Activated CD4-positive, alpha-beta T cell treated with anti-CD3 and anti-CD28 coated beads, Interleukin-2, amount 10 ng/mL, durations not matched to agents 7 days and 5 days (primary cell): ENCODE measurements around the gene MXD3. TPM values are rescaled to one million over a fixed set of nuclear protein-coding genes. Genes with fewer than 3 reads are reported as not detected.
"Not testable (repeated sequence)": the region's sequence is repeated elsewhere in the genome, so short reads cannot be mapped to it uniquely, and the experiment has no call there.

Experiments used
- CTCF ChIA-PET: fragments of 350-600 bp; sonication (Branson Sonifier 250); formaldehyde crosslinking; loops from one replicate; lab custom pipeline; 2021; ENCODE audit warnings: antibody characterized with exemption; lab: Charles Lee
- POLR2A ChIA-PET: fragments of 350-600 bp; sonication (Branson Sonifier 250); formaldehyde crosslinking; loops from one replicate; lab custom pipeline; 2021; ENCODE audit warnings: antibody characterized with exemption; lab: Charles Lee
- DNase-seq: peaks from one replicate; pipeline ENCODE4 v3.0.0-alpha.2; 2020
- H3K27ac Mint-ChIP-seq: one replicate; pipeline ENCODE4 v1.8.0; 2021; ENCODE audit warnings: mild to moderate bottlenecking, moderate library complexity, mixed read lengths
- H3K27me3 Mint-ChIP-seq: one replicate; pipeline ENCODE4 v1.8.0; 2021; ENCODE audit warnings: mixed read lengths
- H3K36me3 Mint-ChIP-seq: one replicate; pipeline ENCODE4 v1.8.0; 2021; ENCODE audit warnings: low read depth, mixed read lengths
- H3K4me1 Mint-ChIP-seq: one replicate; pipeline ENCODE4 v1.8.0; 2021; ENCODE audit warnings: mixed read lengths
- H3K4me3 Mint-ChIP-seq: one replicate; pipeline ENCODE4 v1.8.0; 2021; ENCODE audit warnings: mild to moderate bottlenecking, moderate library complexity, mixed read lengths
- H3K9me3 Mint-ChIP-seq: one replicate; pipeline ENCODE4 v1.8.0; 2021; ENCODE audit warnings: mixed read lengths
- total RNA-seq, 2 experiments: library from RNA; stranded (reverse); gene quantifications; one replicate each; pipeline ENCODE4 v1.2.3, GENCODE V29; 2021

MXD3 gene
- total RNA-seq, 2 experiments from 2014 or later = 107 to 109 TPM

GRCh38 chr5:177269232-177269895 lies 42.3 kb downstream of the MXD3 start:
- Mint-ChIP-seq H3K27ac (no peak overlapping the region), H3K4me3 (no peak overlapping the region), H3K27me3 (no peaks in the 10 kb centered on the region), H3K4me1 (peaks cover 2% of the 10 kb centered on the region), H3K36me3 (peaks cover 45% of the 10 kb centered on the region), H3K9me3 (no peaks in the 10 kb centered on the region)
- ChIA-PET POLR2A (no interaction called here), CTCF (no interaction called here)
- DNase-seq = no peak

GRCh38 chr5:177265395-177265794 lies 46.3 kb downstream of the MXD3 start:
- Mint-ChIP-seq H3K27ac (no peak overlapping the region), H3K36me3 (peaks cover 46% of the 10 kb centered on the region), H3K4me1 (peaks cover 4% of the 10 kb centered on the region), H3K9me3 (no peaks in the 10 kb centered on the region), H3K4me3 (no peak overlapping the region), H3K27me3 (no peaks in the 10 kb centered on the region)
- DNase-seq = no peak
- POLR2A ChIA-PET = no interaction called here
- CTCF ChIA-PET = no interaction called here

GRCh38 chr5:177264178-177264577 lies 47.5 kb downstream of the MXD3 start:
- H3K27me3 Mint-ChIP-seq = no peaks in the 10 kb centered on the region
- CTCF ChIA-PET = interaction anchor here (1.2 to 1.4 kb wide), 2 partner anchors 98 to 150 kb away, joined by 3 to 4 read pairs; no protein-coding TSS in a partner anchor
- H3K9me3 Mint-ChIP-seq = no peaks in the 10 kb centered on the region
- H3K4me1 Mint-ChIP-seq = peaks cover 4% of the 10 kb centered on the region
- peaks cover 41% of the 10 kb centered on the region for H3K36me3 Mint-ChIP-seq
- no peak overlapping the region for H3K4me3 Mint-ChIP-seq
- DNase-seq = no peak
- POLR2A ChIA-PET = no interaction called here
- no peak overlapping the region for H3K27ac Mint-ChIP-seq

GRCh38 chr5:177261510-177261909 lies 50.2 kb downstream of the MXD3 start:
- no peak for DNase-seq
- Mint-ChIP-seq H3K27ac (no peak overlapping the region), H3K27me3 (no peaks in the 10 kb centered on the region), H3K9me3 (no peaks in the 10 kb centered on the region), H3K36me3 (peaks cover 52% of the 10 kb centered on the region), H3K4me3 (no peak overlapping the region), H3K4me1 (peaks cover 6% of the 10 kb centered on the region)
- POLR2A ChIA-PET = interaction anchor here (0.6 kb wide), 1 partner anchor 15 kb away, joined by 3 read pairs; no protein-coding TSS in a partner anchor
- CTCF ChIA-PET = no interaction called here

DNA sequence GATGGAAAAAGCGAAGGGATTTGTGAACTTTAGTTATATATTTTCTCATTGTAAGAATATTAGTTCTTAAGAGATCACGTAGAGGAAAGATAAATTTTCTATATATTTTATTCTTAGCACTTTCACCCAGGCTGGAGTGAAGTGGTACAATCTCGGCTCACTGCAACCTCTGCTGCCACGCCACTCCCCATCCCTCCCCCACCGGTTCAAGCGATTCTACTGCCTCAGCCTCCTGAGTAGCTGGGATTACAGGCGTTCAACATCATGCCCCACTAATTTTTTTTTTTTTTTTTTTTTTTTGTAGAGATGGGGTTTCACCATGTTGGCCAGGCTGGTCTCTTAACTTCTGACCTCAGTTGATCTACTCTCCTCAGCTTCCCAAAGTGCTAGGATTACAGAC lies 50.7 kb downstream of the MXD3 start:
- Mint-ChIP-seq H3K4me1 (peaks cover 9% of the 10 kb centered on the region), H3K4me3 (no peak overlapping the region), H3K27ac (no peak overlapping the region), H3K27me3 (no peaks in the 10 kb centered on the region), H3K36me3 (peaks cover 50% of the 10 kb centered on the region), H3K9me3 (no peaks in the 10 kb centered on the region)
- DNase-seq = no peak
- ChIA-PET CTCF (interaction anchor here (0.6 kb wide), 1 partner anchor 141 kb away, joined by 3 read pairs; no protein-coding TSS in a partner anchor), POLR2A (interaction anchor here (0.6 kb wide), 1 partner anchor 16 kb away, joined by 3 read pairs; no protein-coding TSS in a partner anchor)

DNA sequence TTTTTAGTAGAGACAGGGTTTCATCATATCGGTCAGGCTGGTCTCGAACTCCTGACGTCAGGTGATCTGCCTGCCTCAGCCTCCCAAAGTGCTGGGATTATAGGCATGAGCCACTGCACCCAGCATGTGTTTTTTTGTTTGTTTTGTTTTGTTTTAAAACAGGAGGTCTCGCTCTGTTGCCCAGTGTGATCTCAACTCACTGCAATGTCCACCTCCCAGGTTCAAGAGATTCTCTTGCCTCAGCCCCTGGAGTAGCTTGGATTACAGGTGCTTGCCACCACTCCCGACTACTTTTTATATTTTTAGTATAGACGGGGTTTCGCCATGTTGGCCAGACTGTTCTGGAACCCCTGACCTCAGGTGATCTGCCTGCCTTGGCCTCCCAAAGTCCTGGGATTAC lies 53.0 kb downstream of the MXD3 start:
- POLR2A ChIA-PET, H3K27ac Mint-ChIP-seq: not testable (repeated sequence)

More for the DNA sequence above, 53.0 kb downstream of the MXD3 start:
- Mint-ChIP-seq H3K36me3 (peaks cover 55% of the 10 kb centered on the region), H3K4me1 (peaks cover 15% of the 10 kb centered on the region)
- H3K4me3 Mint-ChIP-seq, H3K9me3 Mint-ChIP-seq, DNase-seq, CTCF ChIA-PET, H3K27me3 Mint-ChIP-seq: not testable (repeated sequence)

Other genes with a start within 250 kb of the MXD3 start
- 1 to 10 TPM in 1 of 2 experiments, under 1 TPM in 1; 0.64 to 1.8 TPM for gene FGFR4, start 225.0 kb downstream of the MXD3 start, total RNA-seq
- gene NSD1, start 178.1 kb downstream of the MXD3 start, total RNA-seq = 10 to 100 TPM; 83.2 to 92.9 TPM
- gene RAB24, start 8.2 kb downstream of the MXD3 start, total RNA-seq = 10 to 100 TPM; 28.3 to 34.4 TPM
- 100 to 1,000 TPM; 142 to 152 TPM for gene PRELID1, start 8.1 kb downstream of the MXD3 start, total RNA-seq
- gene LMAN2, start 39.8 kb upstream of the MXD3 start, total RNA-seq = 100 to 1,000 TPM; 123 to 132 TPM
- gene RGS14, start 46.0 kb upstream of the MXD3 start, total RNA-seq = 100 to 1,000 TPM; 124 to 132 TPM
- gene SLC34A1, start 72.5 kb upstream of the MXD3 start, total RNA-seq = under 1 TPM; 0.12 to 0.27 TPM
- gene PFN3, start 88.8 kb upstream of the MXD3 start, total RNA-seq = not detected
- under 1 TPM; 0.22 to 0.60 TPM for gene F12, start 97.7 kb upstream of the MXD3 start, total RNA-seq
- 100 to 1,000 TPM; 242 to 296 TPM for gene GRK6, start 114.8 kb upstream of the MXD3 start, total RNA-seq
- gene PRR7, start 134.9 kb upstream of the MXD3 start, total RNA-seq = 1 to 10 TPM; 5.3 to 9.7 TPM
- 1 to 10 TPM; 4.2 to 4.8 TPM for gene DBN1, start 161.7 kb upstream of the MXD3 start, total RNA-seq
- gene PDLIM7, start 185.7 kb upstream of the MXD3 start, total RNA-seq = 10 to 100 TPM; 31.6 to 32.4 TPM
- gene DOK3, start 197.9 kb upstream of the MXD3 start, total RNA-seq = 1 to 10 TPM; 2.9 to 3.9 TPM
- gene DDX41, start 205.1 kb upstream of the MXD3 start, total RNA-seq = 100 to 1,000 TPM; 106 to 118 TPM
- 100 to 1,000 TPM; 102 to 120 TPM for gene FAM193B, start 242.7 kb upstream of the MXD3 start, total RNA-seq